ENCODE results near the gene EFCAB5. TPM values are rescaled to one million over a fixed set of nuclear protein-coding genes. Genes with fewer than 3 reads are reported as not detected.
"Not testable (repeated sequence)": the region's sequence is repeated elsewhere in the genome, so short reads cannot be mapped to it uniquely, and the experiment has no call there.

EFCAB5 gene
- total RNA-seq, 1 donor from 2014 or later: 1.9 TPM

DNA sequence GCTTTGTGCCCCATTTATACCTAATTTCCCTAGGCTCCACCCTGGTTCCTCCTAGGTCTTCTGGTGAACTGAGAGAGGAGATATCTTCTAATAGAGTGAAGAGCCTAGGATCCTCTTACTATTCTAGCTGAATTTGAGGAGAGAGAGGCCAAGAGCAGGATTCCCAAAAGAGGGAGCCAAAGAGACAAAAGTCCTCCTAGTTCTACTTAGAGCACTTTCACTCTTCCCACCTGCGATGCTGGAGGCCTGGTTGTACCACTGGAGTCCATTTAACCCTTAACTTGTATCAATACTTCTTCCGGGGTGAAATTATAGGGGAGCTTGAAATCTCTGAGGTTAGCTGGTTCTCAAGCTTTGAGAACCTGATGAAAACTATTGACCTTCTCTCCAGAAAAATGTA lies 8.1 kb upstream of the EFCAB5 start:
- intact Hi-C loops (cut with micrococcal nuclease): loop anchor here (5.0 kb wide), 3 partner anchors 66 to 226 kb away; partner anchors contain the start of gene NSRP1

DNA sequence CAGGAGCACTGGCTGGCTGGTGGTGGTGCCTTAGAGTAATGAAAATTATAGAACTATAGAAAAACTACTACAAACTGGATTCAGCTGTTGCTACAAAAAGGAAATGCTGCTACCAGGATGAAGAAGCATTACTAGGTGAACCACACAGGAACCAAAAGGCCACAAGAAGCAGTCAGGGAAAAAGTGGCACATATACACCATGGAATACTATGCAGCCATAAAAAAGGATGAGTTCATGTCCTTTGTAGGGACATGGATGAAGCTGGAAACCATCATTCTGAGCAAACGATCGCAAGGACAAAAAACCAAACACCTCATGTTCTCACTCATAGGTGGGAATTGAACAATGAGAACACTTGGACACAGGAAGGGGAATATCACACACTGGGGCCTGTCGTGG lies 5.5 kb upstream of the EFCAB5 start:
- intact Hi-C loops (cut with micrococcal nuclease): not testable (repeated sequence)

DNA sequence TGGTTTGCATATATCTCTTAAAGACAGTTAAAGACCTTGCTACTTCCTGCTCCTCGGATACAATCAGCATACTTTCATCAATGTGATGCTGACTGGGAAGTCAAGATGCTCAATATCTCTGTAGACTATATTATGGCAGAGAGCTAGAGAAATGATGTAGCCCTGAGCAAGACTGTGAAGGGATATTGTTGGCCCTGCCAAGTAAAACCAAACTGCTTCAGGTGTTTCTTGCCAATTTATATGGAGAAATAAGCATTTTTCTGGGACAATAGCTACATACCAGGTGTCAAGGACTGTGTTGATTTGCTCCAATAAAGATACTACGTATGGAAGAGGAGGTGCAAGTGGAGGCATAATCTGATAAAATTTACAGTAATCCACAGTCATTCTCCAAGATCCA lies 4.7 kb upstream of the EFCAB5 start:
- intact Hi-C loops (cut with micrococcal nuclease): no loop called here

DNA sequence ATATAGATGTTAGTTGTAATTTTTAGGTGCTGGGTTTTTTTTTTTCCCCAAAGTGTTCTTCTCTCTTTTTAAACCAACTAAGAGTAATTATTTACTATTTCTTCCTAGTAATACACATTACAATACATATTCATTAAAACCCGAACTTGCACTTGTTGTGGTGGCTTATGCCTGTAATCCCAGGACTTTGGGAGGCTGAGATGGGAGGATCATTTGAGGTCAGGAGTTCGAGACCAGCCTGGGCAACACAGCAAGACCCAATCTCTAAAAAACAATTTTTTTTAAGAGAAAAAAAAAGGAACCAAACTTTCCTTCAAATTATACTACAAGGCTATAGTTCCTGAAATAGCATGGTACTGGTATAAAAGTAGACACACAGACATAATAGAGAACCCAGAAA lies 3.8 kb downstream of the EFCAB5 start:
- intact Hi-C loops (cut with micrococcal nuclease): no loop called here

DNA sequence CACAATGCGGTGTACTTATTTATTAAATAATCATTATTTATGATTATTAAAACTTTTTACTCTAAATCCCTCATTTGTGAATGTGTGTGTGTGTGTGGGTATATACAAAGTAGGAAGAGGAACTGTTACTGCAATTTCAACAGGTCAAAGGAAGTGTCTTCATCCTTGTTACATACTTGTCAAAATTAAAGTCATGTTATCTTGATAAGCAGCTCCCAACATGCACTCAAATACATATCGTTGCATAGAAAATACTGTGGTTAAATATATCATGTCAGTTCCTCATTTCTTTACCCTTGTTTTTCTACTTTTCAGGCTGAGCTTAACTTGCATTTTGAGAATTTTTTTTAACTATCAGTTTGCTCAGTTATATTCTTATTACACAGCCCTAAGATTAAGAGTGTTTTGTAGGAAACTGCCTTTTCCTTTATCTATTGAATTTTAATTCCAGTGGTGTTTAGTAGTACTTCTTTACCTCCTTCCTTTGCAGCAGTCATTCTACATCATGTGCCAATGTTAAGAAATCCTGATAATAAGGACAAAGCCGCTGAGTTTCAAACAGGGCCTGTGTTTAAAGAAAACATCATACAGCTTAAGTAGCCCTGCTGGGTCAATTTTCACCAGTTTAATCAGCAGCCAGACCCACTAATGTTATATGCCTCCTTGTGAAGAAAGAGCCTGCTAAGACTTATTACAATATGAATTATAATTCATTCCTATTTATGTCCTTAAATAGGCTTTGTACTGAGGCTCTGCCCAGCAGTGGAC lies 7.2 kb downstream of the EFCAB5 start:
- intact Hi-C loops (cut with micrococcal nuclease): no loop called here

DNA sequence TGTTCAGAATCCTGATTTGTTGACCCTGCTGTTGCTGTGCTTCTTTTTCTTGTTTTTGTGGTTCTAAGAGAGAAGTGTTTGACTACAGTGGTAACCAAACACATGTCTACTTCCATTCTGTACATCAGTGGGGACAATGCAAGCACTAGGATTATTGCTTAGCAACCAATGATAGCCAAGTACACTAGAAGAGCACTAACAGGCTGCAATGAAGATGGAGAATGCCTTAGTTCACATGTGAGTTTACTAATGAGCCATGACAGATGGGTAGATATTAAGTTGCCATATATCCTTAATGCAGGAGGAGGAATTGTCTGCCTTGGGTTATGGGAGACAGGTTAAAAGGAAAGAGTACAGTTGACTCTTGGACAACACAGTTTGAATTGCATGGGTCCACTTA lies 8.3 kb downstream of the EFCAB5 start:
- intact Hi-C loops (cut with micrococcal nuclease): no loop called here

DNA sequence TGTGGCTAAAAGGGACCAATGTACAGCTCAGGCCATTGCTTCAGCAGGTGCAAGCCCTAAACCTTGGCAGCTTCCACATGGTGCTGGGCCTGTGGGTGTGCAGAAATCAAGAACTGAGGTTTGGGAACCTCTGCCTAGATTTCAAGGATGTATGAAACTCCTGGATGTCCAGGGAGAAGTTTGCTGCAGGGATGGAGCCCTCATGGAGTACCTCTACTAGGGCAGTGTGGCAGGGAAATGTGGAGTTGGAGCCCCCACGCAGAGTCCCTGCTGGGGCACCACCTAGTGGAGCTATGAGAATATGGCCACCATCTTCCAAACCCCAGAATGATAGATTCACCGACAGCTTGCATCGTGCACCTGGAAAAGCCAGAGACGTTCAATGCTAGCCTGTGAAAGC lies 13.0 kb downstream of the EFCAB5 start:
- intact Hi-C loops (cut with micrococcal nuclease): no loop called here

DNA sequence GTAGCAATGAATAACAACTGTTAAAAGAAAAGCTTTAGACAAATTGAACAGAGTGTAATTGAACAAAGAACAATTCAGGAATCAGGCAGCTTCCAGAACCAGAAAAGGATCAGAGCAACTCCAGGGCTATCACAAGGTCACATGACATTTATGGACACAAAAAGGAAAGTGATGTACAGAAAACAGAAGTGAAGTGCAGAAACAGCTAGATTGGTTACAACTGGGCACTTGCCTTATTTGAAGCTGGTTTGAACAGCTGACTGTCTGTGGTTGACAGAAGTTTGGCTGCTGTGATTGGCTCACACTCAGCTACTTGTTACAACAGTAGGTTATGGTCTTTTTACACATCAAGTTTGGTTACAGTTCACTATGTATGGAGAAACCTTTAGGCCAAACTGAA lies 14.8 kb downstream of the EFCAB5 start:
- intact Hi-C loops (cut with micrococcal nuclease): no loop called here

DNA sequence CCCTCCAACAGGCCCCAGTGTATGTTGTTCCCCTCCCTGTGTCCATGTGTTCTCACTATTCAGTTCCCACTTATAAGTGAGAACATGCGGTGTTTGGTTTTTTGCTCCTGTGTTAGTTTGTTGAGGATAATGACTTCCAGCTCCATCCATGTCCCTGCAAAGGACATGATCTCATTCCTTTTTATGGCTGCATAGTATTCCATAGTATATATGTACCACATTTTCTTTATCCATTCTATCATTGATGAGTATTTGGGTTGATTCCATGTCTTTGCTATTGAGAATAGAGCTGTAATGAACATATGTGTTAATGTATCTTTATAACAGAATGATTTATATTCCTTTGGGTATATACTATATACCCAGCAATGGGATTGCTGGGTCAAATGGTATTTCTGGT lies 16.1 kb downstream of the EFCAB5 start:
- intact Hi-C loops (cut with micrococcal nuclease): not testable (repeated sequence)

DNA sequence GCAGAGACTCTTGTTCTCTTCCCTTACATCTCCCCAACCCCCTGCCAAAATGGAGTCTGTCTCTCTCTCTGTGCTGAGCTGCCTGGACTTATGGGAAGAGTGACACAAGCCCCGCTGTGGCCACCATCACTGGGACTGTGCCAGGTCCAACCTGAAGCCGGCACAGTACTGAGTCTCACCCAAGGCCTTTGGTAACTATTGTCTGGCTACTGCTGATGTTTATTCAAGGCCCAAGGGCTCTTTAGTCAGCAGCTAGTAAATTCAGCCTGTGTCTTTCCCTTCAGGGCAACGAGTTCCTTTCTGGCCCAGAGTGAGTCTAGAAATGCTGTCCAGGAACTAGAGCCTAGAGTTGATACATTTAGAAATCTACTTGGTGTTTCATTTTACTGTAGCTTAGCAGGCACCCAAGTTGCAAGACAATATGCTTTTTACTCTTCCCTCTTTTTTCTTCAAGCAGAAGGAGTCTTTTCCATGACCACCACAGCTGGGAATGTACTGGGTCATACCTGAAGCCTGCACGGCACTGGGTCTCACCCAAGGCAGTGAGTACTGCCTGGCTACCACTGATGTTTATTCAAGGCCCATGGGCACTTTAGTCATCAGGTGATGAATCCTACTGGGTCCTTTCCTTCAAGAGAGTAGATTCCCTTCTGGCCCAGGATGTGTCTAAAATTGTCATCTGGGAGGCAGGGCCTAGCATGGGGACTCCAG lies 17.7 kb downstream of the EFCAB5 start:
- intact Hi-C loops (cut with micrococcal nuclease): no loop called here

DNA sequence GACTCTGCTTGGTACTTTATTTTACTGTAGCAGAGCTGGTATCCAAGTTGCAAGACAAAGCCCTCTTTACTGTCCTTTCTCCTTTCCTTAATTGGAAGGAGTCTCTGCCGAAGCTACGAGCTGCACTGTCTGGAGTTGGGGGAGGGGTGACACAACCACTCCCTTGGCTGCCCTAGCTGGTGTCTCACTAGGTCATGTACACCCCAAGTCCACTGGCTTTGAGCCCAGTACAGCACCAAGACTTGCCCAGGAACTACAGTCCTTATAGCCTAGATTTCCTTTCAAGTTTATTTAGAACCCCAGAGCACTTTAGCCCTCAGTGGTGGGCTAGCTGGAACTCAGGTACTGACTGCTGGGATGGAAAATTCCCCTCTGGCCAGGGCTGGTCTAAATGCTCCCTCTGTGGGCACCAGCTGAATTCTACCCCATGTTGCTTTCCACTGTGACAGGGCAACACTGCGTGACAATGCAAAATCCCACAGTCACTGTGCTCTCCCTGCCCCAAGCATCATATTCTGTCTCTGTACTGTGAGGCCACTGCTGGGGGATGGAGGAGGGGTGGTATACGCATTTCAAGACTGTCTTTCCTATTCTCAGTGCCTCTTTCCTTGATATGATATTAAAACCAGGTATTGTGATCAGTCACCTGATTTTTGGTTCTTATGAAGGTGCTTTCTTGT lies 18.4 kb downstream of the EFCAB5 start:
- intact Hi-C loops (cut with micrococcal nuclease): no loop called here

DNA sequence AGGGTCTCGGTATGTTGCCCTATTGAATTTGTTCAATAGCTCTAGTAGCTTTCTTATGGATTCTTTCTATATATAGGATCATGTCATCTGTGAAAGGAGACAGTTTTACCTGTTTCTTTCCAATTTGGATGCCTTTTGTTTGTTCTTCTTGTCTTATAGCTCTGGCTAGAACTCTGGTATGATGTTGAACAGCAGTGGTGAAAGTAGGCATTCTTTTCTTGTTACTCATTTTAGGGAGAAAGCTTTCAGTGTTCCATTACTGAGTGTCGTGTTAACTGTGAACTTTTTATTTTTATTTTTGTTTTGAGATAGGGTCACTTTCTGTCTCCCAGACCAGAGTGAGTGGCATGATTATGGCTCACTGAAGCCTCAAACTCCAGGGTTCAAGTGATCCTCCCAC lies 21.2 kb downstream of the EFCAB5 start:
- intact Hi-C loops (cut with micrococcal nuclease): no loop called here

DNA sequence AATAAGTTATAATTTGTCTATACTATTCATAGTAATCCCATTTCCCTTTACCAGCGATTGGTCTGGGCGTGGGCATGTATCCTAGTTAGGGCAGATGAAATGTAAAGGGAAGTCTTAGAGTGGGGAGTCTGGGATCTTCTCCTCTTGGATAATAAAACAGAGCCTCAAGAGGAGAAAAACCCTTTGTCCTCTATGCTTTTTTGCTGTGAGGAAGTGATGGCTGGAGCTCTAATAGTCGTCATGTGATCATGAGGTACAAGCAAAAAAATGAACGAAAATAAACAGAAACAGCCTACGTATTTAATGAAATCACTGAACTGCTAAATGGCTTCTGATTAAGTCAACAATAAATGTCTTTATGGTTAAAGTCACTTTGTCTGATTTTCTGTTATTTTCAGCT lies 26.8 kb downstream of the EFCAB5 start:
- intact Hi-C loops (cut with micrococcal nuclease): no loop called here

DNA sequence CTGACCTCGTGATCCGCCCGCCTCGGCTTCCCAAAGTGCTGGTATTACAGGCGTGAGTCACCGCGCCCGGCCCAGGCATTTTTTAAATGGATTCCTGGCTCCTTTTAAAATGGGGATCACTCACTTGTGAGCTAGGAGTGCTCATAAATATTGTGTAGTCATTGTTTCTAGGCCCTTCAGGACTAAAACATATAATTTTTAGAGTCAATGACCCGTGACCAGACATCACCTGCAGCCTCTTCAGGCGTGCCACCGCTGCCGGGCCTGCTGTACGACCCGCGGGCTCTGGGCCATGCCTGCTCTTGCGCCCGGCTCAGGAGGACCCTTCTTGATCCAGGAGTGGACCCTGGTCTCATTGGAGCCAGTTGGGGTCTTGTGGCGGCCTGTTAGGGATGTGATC lies 30.8 kb downstream of the EFCAB5 start:
- intact Hi-C loops (cut with micrococcal nuclease): no loop called here

DNA sequence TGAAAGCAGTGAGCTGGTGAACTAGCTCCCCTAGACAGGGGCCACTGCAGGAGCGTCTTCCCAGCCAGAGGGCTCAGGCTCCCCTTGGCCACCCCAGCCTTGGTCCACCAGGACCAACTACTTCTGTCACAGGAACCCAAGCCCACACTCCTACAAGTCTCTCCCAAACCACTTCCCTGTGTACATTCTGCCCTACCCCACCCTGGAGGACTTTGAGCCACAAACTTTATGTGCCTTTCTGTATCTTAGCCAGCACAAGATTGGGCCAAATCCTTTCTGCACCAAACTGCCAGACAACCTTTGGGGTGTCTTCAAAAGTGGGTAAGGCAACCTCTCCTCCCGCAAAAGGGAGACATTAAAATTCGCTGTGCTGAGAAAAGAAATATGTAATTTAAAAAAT lies 31.6 kb downstream of the EFCAB5 start:
- intact Hi-C loops (cut with micrococcal nuclease): no loop called here

DNA sequence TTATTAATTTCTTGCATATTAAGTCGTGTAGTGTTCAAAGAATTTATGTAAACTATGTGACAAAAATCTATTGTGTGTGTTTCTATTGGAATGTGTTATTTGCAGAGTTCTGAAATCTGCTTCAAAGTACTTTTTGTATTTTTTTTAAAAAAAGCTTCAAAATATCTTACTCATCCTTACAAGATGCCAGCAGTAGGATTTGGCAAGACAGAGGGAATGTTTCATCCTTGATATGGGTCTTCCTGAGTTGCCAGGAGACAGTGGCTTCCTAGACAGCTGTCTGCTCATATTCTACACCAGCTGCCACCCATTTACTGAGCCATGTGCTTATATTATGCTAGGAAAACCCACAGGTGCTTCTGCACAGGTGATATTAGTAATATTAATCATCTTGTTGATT lies 36.4 kb downstream of the EFCAB5 start:
- intact Hi-C loops (cut with micrococcal nuclease): no loop called here

DNA sequence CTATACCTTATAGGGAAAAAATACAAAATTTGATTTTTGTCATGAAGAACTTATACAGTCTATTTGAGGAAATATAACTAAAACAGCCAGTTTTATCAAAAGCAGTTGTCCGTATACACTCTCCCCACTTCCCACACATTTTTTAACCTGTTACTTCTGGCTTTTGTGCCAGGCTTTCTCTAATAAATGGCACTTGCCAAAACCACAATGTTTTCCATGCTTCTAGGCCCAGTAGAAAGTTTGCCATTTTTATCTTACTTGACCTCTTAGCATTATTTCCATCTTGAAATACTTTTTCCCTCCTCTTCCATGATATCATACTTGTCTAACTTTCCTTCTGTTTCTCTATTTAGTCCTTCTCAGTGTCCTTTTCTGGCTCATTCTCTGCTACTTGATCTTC lies 38.8 kb downstream of the EFCAB5 start:
- intact Hi-C loops (cut with micrococcal nuclease): no loop called here

DNA sequence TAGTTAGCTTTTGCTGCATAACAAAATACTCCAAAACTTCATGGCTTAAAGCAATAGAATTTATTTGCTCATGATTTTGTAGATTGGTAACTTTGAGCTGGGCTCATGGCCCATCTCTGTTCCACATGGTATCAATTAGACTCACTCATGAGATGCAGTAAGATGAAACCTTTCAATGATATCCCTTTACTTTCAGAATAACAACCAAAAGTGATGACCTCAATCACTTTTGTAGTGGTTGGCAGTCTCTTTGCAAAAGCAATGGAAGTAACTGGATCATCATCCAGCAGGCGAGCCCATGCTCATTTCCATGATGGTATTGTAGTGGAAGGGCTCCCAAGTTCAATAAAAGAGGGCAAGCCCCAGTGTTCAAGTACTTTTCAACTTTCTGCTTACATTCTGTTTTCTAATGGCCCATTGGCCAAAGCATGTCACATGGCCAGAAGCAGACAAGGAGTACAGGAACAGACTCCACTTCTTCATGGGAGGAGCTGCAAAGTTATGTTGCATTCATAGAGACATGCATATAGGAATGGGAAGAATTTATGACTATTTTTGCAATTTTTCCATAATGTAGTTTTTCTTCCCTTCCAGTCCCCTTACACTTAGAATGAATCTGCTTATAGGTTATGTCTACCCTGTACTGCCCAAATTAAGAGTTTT lies 41.7 kb downstream of the EFCAB5 start:
- intact Hi-C loops (cut with micrococcal nuclease): no loop called here

DNA sequence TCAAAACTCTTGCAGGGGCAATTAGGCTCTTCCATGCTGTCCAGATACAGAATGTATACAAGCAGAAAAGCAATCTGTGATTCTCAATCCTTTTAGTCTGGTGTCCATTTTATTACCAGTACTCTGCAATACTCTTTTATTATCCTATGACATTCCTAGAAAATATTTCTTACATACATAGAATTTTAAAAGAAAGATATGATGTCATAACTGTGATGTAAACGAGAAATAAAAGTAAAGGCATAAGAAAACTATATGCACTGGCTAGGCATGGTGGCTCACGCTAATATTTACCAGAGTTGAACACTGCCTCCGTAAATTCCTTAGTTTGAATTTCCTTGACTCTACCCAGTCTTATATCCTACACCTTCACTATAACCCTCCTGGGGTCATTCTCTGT lies 55.0 kb downstream of the EFCAB5 start:
- intact Hi-C loops (cut with micrococcal nuclease): no loop called here

DNA sequence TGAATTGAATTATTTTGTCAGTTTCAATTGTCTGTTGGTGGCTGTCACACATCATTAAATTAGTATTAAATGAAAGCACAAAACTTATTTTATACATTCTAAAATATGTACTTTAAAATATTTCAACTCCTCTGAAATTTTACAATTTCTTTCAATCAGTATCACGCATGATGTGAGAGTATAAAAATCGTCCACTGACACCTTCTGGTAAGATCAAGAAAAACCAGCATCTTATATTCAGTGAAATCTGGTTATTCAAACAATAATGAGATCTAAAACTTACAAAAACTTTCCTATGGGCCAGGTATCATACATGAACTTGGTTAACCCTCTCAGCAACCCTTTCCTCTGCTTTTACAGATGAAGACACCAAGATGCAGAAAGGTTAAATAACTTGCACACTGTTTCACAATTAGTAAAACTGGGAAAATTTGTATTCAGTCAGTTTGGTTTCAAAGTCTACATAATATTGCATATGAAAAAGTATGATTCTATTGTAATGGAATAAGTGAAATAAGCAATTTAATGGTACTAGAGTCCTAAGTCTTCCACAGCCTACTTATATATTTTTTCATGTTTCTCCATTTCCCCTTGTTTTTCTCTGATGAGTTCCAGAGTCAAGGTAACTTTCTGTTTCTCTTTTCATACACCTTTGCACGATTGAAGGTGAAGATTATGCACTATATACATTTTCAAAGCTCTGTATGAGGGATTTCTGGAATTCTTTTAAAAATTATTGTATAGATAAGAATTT lies 58.7 kb downstream of the EFCAB5 start:
- intact Hi-C loops (cut with micrococcal nuclease): loop anchor here (1.0 kb wide), 1 partner anchor 193 kb away; no protein-coding TSS in a partner anchor

DNA sequence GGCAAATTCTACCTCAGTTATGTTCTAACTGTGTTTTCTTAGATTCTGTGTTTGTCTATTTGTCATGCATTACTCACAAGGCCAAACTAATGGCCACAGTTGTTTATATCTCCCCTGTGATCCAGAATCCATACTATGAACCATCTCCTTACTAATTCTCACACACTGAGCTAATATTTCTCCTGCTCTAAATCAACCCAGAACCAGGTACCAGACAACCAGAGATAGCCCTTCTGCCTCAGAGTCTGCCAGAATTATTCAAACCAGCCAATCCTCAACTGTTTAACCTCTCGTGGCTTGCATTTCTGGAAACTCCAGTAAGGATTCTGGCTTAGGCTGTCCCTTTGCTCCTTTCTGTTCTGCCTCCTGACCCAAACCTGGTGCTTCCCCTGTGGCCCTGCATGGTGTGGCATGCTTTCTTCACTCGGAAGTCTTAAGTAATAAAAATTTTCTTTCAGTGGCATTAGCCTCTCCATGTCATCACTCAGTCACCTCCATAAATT lies 59.4 kb downstream of the EFCAB5 start:
- intact Hi-C loops (cut with micrococcal nuclease): loop anchor here (1.0 kb wide), 1 partner anchor 194 kb away; no protein-coding TSS in a partner anchor

Measured in T-helper 1 cell treated with Interleukin-12 subunit alpha and Interleukin-12 subunit beta and Interleukin-4 antibody, amounts not matched to agents 30 ng/mL and 1 ng/mL, for 36 hours (primary cell).